ENCODE results near the gene ZCCHC7. TPM values are rescaled to one million over a fixed set of nuclear protein-coding genes. Genes with fewer than 3 reads are reported as not detected.

ZCCHC7 gene
- polyA plus RNA-seq, 1 donor from 2014 or later, result 10.9 TPM

DNA sequence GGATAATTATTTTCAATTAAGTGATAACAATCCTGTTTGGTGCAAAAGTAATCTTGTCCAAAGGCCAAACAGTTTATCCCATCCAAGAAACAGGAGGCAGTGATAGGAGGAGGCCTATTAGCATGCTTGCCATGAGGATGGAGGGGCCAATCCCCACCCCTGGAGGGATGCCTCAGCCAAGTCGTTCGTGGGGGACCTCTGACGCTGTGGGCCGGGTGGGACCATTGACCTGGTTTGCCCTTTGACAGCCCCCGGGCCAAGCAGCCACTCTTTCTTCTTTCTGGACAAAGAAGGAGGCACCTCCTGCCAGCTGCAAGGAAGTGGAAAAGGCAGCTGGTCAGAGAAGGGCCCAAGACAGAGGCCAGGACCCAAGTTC lies 262.6 kb downstream of the ZCCHC7 start:
- Histone ChIP-seq H3F3A (ENCODE audit: insufficient read depth, low read length, poor library complexity, severe bottlenecking) (no peaks in the 10 kb centered on the region), H3K9me3 (ENCODE audit: low read length) (no peaks in the 10 kb centered on the region), H3K4me2 (ENCODE audit: low read length) (no peak overlapping the region), H3K4me3 (ENCODE audit: low read length) (no peak overlapping the region), H3K27me3 (ENCODE audit: insufficient read depth, low read depth, low read length) (no peaks in the 10 kb centered on the region), H3K9me2 (ENCODE audit: insufficient read depth, low read length) (no peaks in the 10 kb centered on the region), H3K79me2 (replicated peaks; ENCODE audit: insufficient read depth, low read length) (no peaks in the 10 kb centered on the region), H2AFZ (ENCODE audit: low read depth, low read length) (no peak overlapping the region), H3K36me3 (ENCODE audit: insufficient read depth, low read length) (no peaks in the 10 kb centered on the region), H4K20me1 (ENCODE audit: insufficient read depth) (no peaks in the 10 kb centered on the region), H3K9ac (ENCODE audit: low read length) (no peak overlapping the region), H3K27ac (ENCODE audit: low read length) (no peak overlapping the region)
- TF ChIP-seq EZH2 (IDR thresholded peaks at IDR 0.05; ENCODE audit: borderline replicate concordance, insufficient read depth, low read length, poor library complexity, severe bottlenecking) (no peak), POLR2AphosphoS5 (IDR thresholded peaks at IDR 0.05) (no peak), TAF1 (IDR thresholded peaks at IDR 0.05; ENCODE audit: low read depth) (no peak), RAD21 (conservative IDR thresholded peaks at IDR 0.05) (no peak), SMC3 (conservative IDR thresholded peaks at IDR 0.05; ENCODE audit: poor library complexity) (no peak), EP300 (conservative IDR thresholded peaks at IDR 0.05; ENCODE audit: poor library complexity, severe bottlenecking) (no peak), MXI1 (conservative IDR thresholded peaks at IDR 0.05; ENCODE audit: poor library complexity, severe bottlenecking) (no peak)
- TF ChIP-seq, protein P1, sequence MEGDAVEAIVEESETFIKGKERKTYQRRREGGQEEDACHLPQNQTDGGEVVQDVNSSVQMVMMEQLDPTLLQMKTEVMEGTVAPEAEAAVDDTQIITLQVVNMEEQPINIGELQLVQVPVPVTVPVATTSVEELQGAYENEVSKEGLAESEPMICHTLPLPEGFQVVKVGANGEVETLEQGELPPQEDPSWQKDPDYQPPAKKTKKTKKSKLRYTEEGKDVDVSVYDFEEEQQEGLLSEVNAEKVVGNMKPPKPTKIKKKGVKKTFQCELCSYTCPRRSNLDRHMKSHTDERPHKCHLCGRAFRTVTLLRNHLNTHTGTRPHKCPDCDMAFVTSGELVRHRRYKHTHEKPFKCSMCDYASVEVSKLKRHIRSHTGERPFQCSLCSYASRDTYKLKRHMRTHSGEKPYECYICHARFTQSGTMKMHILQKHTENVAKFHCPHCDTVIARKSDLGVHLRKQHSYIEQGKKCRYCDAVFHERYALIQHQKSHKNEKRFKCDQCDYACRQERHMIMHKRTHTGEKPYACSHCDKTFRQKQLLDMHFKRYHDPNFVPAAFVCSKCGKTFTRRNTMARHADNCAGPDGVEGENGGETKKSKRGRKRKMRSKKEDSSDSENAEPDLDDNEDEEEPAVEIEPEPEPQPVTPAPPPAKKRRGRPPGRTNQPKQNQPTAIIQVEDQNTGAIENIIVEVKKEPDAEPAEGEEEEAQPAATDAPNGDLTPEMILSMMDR (IDR thresholded peaks at IDR 0.05; ENCODE audit: poor library complexity, severe bottlenecking), result no peak
- TF ChIP-seq, protein P2, sequence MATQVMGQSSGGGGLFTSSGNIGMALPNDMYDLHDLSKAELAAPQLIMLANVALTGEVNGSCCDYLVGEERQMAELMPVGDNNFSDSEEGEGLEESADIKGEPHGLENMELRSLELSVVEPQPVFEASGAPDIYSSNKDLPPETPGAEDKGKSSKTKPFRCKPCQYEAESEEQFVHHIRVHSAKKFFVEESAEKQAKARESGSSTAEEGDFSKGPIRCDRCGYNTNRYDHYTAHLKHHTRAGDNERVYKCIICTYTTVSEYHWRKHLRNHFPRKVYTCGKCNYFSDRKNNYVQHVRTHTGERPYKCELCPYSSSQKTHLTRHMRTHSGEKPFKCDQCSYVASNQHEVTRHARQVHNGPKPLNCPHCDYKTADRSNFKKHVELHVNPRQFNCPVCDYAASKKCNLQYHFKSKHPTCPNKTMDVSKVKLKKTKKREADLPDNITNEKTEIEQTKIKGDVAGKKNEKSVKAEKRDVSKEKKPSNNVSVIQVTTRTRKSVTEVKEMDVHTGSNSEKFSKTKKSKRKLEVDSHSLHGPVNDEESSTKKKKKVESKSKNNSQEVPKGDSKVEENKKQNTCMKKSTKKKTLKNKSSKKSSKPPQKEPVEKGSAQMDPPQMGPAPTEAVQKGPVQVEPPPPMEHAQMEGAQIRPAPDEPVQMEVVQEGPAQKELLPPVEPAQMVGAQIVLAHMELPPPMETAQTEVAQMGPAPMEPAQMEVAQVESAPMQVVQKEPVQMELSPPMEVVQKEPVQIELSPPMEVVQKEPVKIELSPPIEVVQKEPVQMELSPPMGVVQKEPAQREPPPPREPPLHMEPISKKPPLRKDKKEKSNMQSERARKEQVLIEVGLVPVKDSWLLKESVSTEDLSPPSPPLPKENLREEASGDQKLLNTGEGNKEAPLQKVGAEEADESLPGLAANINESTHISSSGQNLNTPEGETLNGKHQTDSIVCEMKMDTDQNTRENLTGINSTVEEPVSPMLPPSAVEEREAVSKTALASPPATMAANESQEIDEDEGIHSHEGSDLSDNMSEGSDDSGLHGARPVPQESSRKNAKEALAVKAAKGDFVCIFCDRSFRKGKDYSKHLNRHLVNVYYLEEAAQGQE (IDR thresholded peaks at IDR 0.05; ENCODE audit: borderline replicate concordance), result no peak

DNA sequence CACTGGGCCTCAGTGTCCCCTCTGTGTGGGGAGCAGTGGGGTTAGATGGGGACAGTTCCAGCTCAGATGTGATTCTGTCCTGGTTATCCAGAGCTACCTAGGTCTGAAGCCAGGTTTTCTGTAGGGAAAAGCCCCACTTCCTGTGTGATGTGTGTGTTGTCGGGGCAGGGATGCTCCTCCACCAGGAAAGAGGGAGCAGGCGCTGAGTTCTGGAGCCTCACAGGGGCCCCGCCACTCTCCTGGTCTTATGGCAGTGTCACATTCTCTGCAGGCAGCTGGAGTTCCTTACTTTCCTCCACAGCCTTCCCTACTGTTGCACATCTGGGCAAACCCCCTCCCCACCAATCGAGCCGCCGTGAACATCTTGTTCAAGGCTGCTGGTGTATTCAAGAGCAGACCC lies 263.0 kb downstream of the ZCCHC7 start:
- TF ChIP-seq MXI1 (conservative IDR thresholded peaks at IDR 0.05; ENCODE audit: poor library complexity, severe bottlenecking), result no peak
- no peak for TF ChIP-seq TAF1 (IDR thresholded peaks at IDR 0.05; ENCODE audit: low read depth)
- no peak for TF ChIP-seq SMC3 (conservative IDR thresholded peaks at IDR 0.05; ENCODE audit: poor library complexity)
- no peak for TF ChIP-seq EZH2 (IDR thresholded peaks at IDR 0.05; ENCODE audit: borderline replicate concordance, insufficient read depth, low read length, poor library complexity, severe bottlenecking)
- TF ChIP-seq RAD21 (conservative IDR thresholded peaks at IDR 0.05), result no peak
- TF ChIP-seq, protein P1 (IDR thresholded peaks at IDR 0.05; ENCODE audit: poor library complexity, severe bottlenecking), result no peak
- no peak for TF ChIP-seq EP300 (conservative IDR thresholded peaks at IDR 0.05; ENCODE audit: poor library complexity, severe bottlenecking)
- no peak for TF ChIP-seq POLR2AphosphoS5 (IDR thresholded peaks at IDR 0.05)
- TF ChIP-seq, protein P2 (IDR thresholded peaks at IDR 0.05; ENCODE audit: borderline replicate concordance), result no peak
- H3K9me2 ChIP-seq (ENCODE audit: insufficient read depth, low read length), result no peaks in the 10 kb centered on the region
- no peaks in the 10 kb centered on the region for H3F3A ChIP-seq (ENCODE audit: insufficient read depth, low read length, poor library complexity, severe bottlenecking)
- H3K9me3 ChIP-seq (ENCODE audit: low read length), result no peaks in the 10 kb centered on the region
- no peak overlapping the region for H3K4me2 ChIP-seq (ENCODE audit: low read length)
- H2AFZ ChIP-seq (ENCODE audit: low read depth, low read length), result no peak overlapping the region
- H4K20me1 ChIP-seq (ENCODE audit: insufficient read depth), result no peaks in the 10 kb centered on the region
- no peak overlapping the region for H3K9ac ChIP-seq (ENCODE audit: low read length)
- H3K4me3 ChIP-seq (ENCODE audit: low read length), result no peak overlapping the region
- no peaks in the 10 kb centered on the region for H3K36me3 ChIP-seq (ENCODE audit: insufficient read depth, low read length)
- no peaks in the 10 kb centered on the region for H3K79me2 ChIP-seq (replicated peaks; ENCODE audit: insufficient read depth, low read length)
- H3K27ac ChIP-seq (ENCODE audit: low read length), result no peak overlapping the region
- H3K27me3 ChIP-seq (ENCODE audit: insufficient read depth, low read depth, low read length), result no peaks in the 10 kb centered on the region

All from neural cell (in vitro differentiated cells).